ENCODE measurements around the gene PCDHB1.

PCDHB1 gene

GRCh38 chr5:141050622-141051520 is at the start of gene PCDHB1:
TSS of gene PCDHB1 (plus strand) at chr5:141051374. CDS start at chr5:141051471, 97 bp downstream.
- no peak for DNase-seq (ENCODE audit: low read depth)

- DNase-seq (ENCODE audit: low read depth) = no peak
Measured at GRCh38 chr5:141001446-141001843, 49.7 kb upstream of the PCDHB1 start.

- DNase-seq (ENCODE audit: low read depth) = no peak
Measured at GRCh38 chr5:141001844-141002604, 49.1 kb upstream of the PCDHB1 start.

GRCh38 chr5:141002605-141002965 is 48.6 kb upstream of the PCDHB1 start:
- no peak for DNase-seq (ENCODE audit: low read depth)

GRCh38 chr5:141003031-141003430 is 48.1 kb upstream of the PCDHB1 start:
- no peak for DNase-seq (ENCODE audit: low read depth)

- no peak for DNase-seq (ENCODE audit: low read depth)
Measured at GRCh38 chr5:141003791-141004611, 47.2 kb upstream of the PCDHB1 start.

- DNase-seq (ENCODE audit: low read depth) = no peak
Measured at GRCh38 chr5:141007791-141008190, 43.4 kb upstream of the PCDHB1 start.

- DNase-seq (ENCODE audit: low read depth) = no peak
Measured at GRCh38 chr5:141010047-141010793, 41.0 kb upstream of the PCDHB1 start.

- no peak for DNase-seq (ENCODE audit: low read depth)
Measured at GRCh38 chr5:141017943-141018342, 33.2 kb upstream of the PCDHB1 start.

- no peak for DNase-seq (ENCODE audit: low read depth)
Measured at GRCh38 chr5:141022384-141022783, 28.8 kb upstream of the PCDHB1 start.

GRCh38 chr5:141031006-141031405 is 20.2 kb upstream of the PCDHB1 start:
- DNase-seq (ENCODE audit: low read depth) = no peak

GRCh38 chr5:141032626-141033025 is 18.5 kb upstream of the PCDHB1 start:
- no peak for DNase-seq (ENCODE audit: low read depth)

- no peak for DNase-seq (ENCODE audit: low read depth)
Measured at GRCh38 chr5:141039061-141039460, 12.1 kb upstream of the PCDHB1 start.

- no peak for DNase-seq (ENCODE audit: low read depth)
Measured at GRCh38 chr5:141039517-141039916, 11.7 kb upstream of the PCDHB1 start.

- DNase-seq (ENCODE audit: low read depth) = no peak
Measured at GRCh38 chr5:141040093-141040770, 10.9 kb upstream of the PCDHB1 start.

- DNase-seq (ENCODE audit: low read depth) = peak; percentile 36
Measured at GRCh38 chr5:141040771-141041426, 10.3 kb upstream of the PCDHB1 start.

GRCh38 chr5:141041427-141041785 is 9.8 kb upstream of the PCDHB1 start:
- no peak for DNase-seq (ENCODE audit: low read depth)

GRCh38 chr5:141042555-141042954 is 8.6 kb upstream of the PCDHB1 start:
- DNase-seq (ENCODE audit: low read depth) = no peak

GRCh38 chr5:141051521-141051866 is 320 bp downstream of the PCDHB1 start:
- DNase-seq (ENCODE audit: low read depth) = no peak

- no peak for DNase-seq (ENCODE audit: low read depth)
Measured at GRCh38 chr5:141077826-141078225, 26.7 kb downstream of the PCDHB1 start.

GRCh38 chr5:141082228-141082627 is 31.1 kb downstream of the PCDHB1 start:
- DNase-seq (ENCODE audit: low read depth) = no peak

Data from T-helper 22 cell (primary cell).